CD4-positive, alpha-beta T cell treated with Interleukin-15 for 1 hour (primary cell): ENCODE data around the gene SNX25.

Source experiments
- DNase-seq: peaks from one replicate; pipeline ENCODE4 v3.0.0-alpha.2; 2020

Gene SNX25

GRCh38 chr4:185383451-185383850 lies 174.1 kb downstream of the SNX25 start:
- DNase-seq = no peak

- DNase-seq = no peak
Measured at GRCh38 chr4:185384061-185384460, 174.7 kb downstream of the SNX25 start.

- DNase-seq = no peak
Measured at GRCh38 chr4:185384930-185385331, 175.5 kb downstream of the SNX25 start.

GRCh38 chr4:185387957-185388356 lies 178.6 kb downstream of the SNX25 start:
- DNase-seq = no peak

- DNase-seq = no peak
Measured at GRCh38 chr4:185390941-185391340, 181.5 kb downstream of the SNX25 start.

- DNase-seq = no peak
Measured at GRCh38 chr4:185392156-185392555, 182.8 kb downstream of the SNX25 start.

- no peak for DNase-seq
Measured at GRCh38 chr4:185394568-185395237, 185.3 kb downstream of the SNX25 start.

- no peak for DNase-seq
Measured at GRCh38 chr4:185395238-185395955, 186.0 kb downstream of the SNX25 start, which contains the start of gene LRP2BP. Gene LRP2BP, minus strand, starts transcription at chr4:185395924. Its CDS starts 17,738 bp downstream, at chr4:185378186.

GRCh38 chr4:185395956-185396723 lies 186.7 kb downstream of the SNX25 start:
- peak; percentile 97 for DNase-seq

GRCh38 chr4:185396724-185397385 lies 187.5 kb downstream of the SNX25 start, which contains the start of gene ANKRD37:
Gene ANKRD37, plus strand, starts transcription at chr4:185396841. Its CDS starts 83 bp downstream, at chr4:185396924.
- no peak for DNase-seq

- DNase-seq = no peak
Measured at GRCh38 chr4:185398618-185399017, 189.2 kb downstream of the SNX25 start.

- DNase-seq = no peak
Measured at GRCh38 chr4:185399466-185399865, 190.1 kb downstream of the SNX25 start.

GRCh38 chr4:185404031-185404430 lies 194.6 kb downstream of the SNX25 start:
- DNase-seq = no peak

- no peak for DNase-seq
Measured at GRCh38 chr4:185405296-185405999, 196.1 kb downstream of the SNX25 start.

GRCh38 chr4:185408432-185408831 lies 199.0 kb downstream of the SNX25 start:
- no peak for DNase-seq

- no peak for DNase-seq
Measured at GRCh38 chr4:185411849-185412248, 202.5 kb downstream of the SNX25 start.

GRCh38 chr4:185412412-185412811 lies 203.0 kb downstream of the SNX25 start:
- DNase-seq = no peak
